Keratinocyte (primary cell): ENCODE results near the gene SATB2. TPM values are rescaled to one million over a fixed set of nuclear protein-coding genes. Genes with fewer than 3 reads are reported as not detected.
A peak's percentile ranks its signal among the peaks of the same experiment; 100 is the strongest.

ENCODE experiments used
- DNase-seq: peaks from one replicate; pipeline ENCODE4 v3.0.0-alpha.2; 2011; ENCODE audit warnings: low read depth, missing footprints, low spot score
- FAIRE-seq: peaks from 2 replicates; lab custom pipeline; 2011; peaks lifted over from hg19 to GRCh38; lab: Jason Lieb, UNC
- H2AFZ ChIP-seq: 2 replicates; pipeline ENCODE4 v1.6.0; 2012; ENCODE audit warnings: low read length, control low read depth, inconsistent platforms; ENCODE audit not compliant: control insufficient read depth
- H3K27ac ChIP-seq: 2 replicates; pipeline ENCODE4 v1.5.1; 2011; ENCODE audit warnings: low read length; ENCODE audit not compliant: control insufficient read depth, insufficient read depth
- H3K27me3 ChIP-seq: 3 replicates; pipeline ENCODE4 v1.6.0; 2011; ENCODE audit warnings: low read length; ENCODE audit not compliant: control insufficient read depth, insufficient read depth; ENCODE audit errors: extremely low read depth
- H3K36me3 ChIP-seq, 2 experiments: 2 replicates in 1 of 2; 3 replicates in 1 of 2; pipeline ENCODE4 v1.5.1; 2011; ENCODE audit warnings: low read length in 2 of 2, mild to moderate bottlenecking in 1 of 2; ENCODE audit not compliant: control insufficient read depth in 2 of 2, insufficient read depth in 2 of 2; ENCODE audit errors: extremely low read depth in 1 of 2
- H3K4me1 ChIP-seq: 3 replicates; pipeline ENCODE4 v1.5.1; 2011; ENCODE audit warnings: low read length; ENCODE audit not compliant: control insufficient read depth, insufficient read depth; ENCODE audit errors: extremely low read depth
- H3K4me2 ChIP-seq: 3 replicates; pipeline ENCODE4 v1.6.0; 2011; ENCODE audit warnings: low read depth, low read length; ENCODE audit not compliant: control insufficient read depth, insufficient read depth; ENCODE audit errors: extremely low read depth
- H3K4me3 ChIP-seq, 3 experiments: fragments of 200-600 bp in 1 of 3; sonication (generic) in 1 of 3; 2 replicates in 2 of 3; 3 replicates in 1 of 3; pipeline ENCODE4 v1.5.1; 2011 to 2016; ENCODE audit warnings: low read length in 3 of 3, mild to moderate bottlenecking in 3 of 3, control low read depth in 2 of 3, inconsistent platforms in 1 of 3, low read depth in 1 of 3, mixed read lengths in 1 of 3, mixed run types in 1 of 3, moderate library complexity in 1 of 3; ENCODE audit not compliant: control insufficient read depth in 2 of 3, insufficient read depth in 2 of 3; ENCODE audit errors: extremely low read depth in 1 of 3
- H3K79me2 ChIP-seq: 2 replicates; pipeline ENCODE4 v1.6.0; 2012; ENCODE audit warnings: low read length; ENCODE audit not compliant: control insufficient read depth, insufficient read depth
- H3K9ac ChIP-seq: 3 replicates; pipeline ENCODE4 v1.6.0; 2011; ENCODE audit warnings: low read length; ENCODE audit not compliant: control insufficient read depth, insufficient read depth; ENCODE audit errors: extremely low read depth
- H3K9me1 ChIP-seq: 3 replicates; pipeline ENCODE4 v1.6.0; 2011; ENCODE audit warnings: low read length; ENCODE audit not compliant: control insufficient read depth, insufficient read depth; ENCODE audit errors: extremely low read depth
- H3K9me3 ChIP-seq: 2 replicates; pipeline ENCODE4 v1.5.1; 2012; ENCODE audit warnings: low read depth, low read length; ENCODE audit not compliant: control insufficient read depth
- H4K20me1 ChIP-seq: 3 replicates; pipeline ENCODE4 v1.6.0; 2011; ENCODE audit warnings: low read length; ENCODE audit not compliant: control insufficient read depth, insufficient read depth; ENCODE audit errors: extremely low read depth
- CTCF ChIP-seq, 3 experiments: IDR thresholded peaks in 1 of 3; conservative IDR thresholded peaks in 1 of 3; optimal IDR thresholded peaks in 1 of 3; 2 replicates in 2 of 3; 3 replicates in 1 of 3; pipeline versions ENCODE3 to v1.5.1; 2011; ENCODE audit warnings: low read length in 3 of 3, mild to moderate bottlenecking in 3 of 3, moderate library complexity in 2 of 3, control low read depth in 1 of 3, inconsistent platforms in 1 of 3; ENCODE audit not compliant: insufficient read depth in 2 of 3; ENCODE audit errors: extremely low read depth in 1 of 3
- EZH2 ChIP-seq: IDR thresholded peaks from one replicate; pipeline ENCODE4 v1.6.1; 2012; ENCODE audit warnings: inconsistent platforms, mild to moderate bottlenecking, low read length, moderate library complexity
- dilution Hi-C: fragments of 300-500 bp; cut with MboI; formaldehyde crosslinking; loops from one replicate; pipeline ENCODE4 v1.7.0; 2020; ENCODE audit warnings: low sequenced_read_pairs; ENCODE audit not compliant: extremely low pct_ligation_motif_present
- polyA plus RNA-seq, 5 experiments: library from polyadenylated mRNA; depleted of rRNA in 3 of 5; stranded (reverse) in 3 of 5; stranded (forward) in 1 of 5; unstranded in 1 of 5; fragments of >200 nt; gene quantifications; 1 replicate in 1 of 5; 2 replicates in 3 of 5; 3 replicates in 1 of 5; pipeline versions ENCODE4 v1.2.1 to v1.2.3, GENCODE V29; 2011 to 2012; ENCODE audit warnings: missing spikeins in 2 of 5, low read depth in 1 of 5, low replicate concordance in 1 of 5

SATB2 gene
- polyA plus RNA-seq, 1 donor (not counting 4 experiments of a cell fraction or from before 2014, with no cell fraction given): 1.4 TPM

- DNase-seq (no peak), FAIRE-seq (no peak)
- Histone ChIP-seq H3K27me3 (no peaks in the 10 kb centered on the region), H3K79me2 (no peaks in the 10 kb centered on the region), H3K4me2 (no peak overlapping the region), H3K9ac (no peak overlapping the region), H2AFZ (no peak overlapping the region), H3K9me3 (peaks cover 2% of the 10 kb centered on the region), H3K36me3 (no peaks in the 10 kb centered on the region), H4K20me1 (no peaks in the 10 kb centered on the region), H3K27ac (no peak overlapping the region), H3K4me1 (no peaks in the 10 kb centered on the region), H3K9me1 (no peaks in the 10 kb centered on the region), H3K4me3 (no peak overlapping the region)
- TF ChIP-seq EZH2: no peak
- TF ChIP-seq CTCF (optimal IDR thresholded peaks at IDR 0.05 in 1 of 3, IDR thresholded peaks at IDR 0.05 in 1 of 3, conservative IDR thresholded peaks at IDR 0.05 in 1 of 3; ENCODE audit: extremely low read depth in 1 of 3, insufficient read depth in 2 of 3, low read length in 3 of 3): no peak
- dilution Hi-C loops: no loop called here
These were observed 198.1 kb downstream of the SATB2 start for GRCh38 chr2:199259671-199260070.

- H3K79me2 ChIP-seq: no peaks in the 10 kb centered on the region
- H3K4me1 ChIP-seq: no peaks in the 10 kb centered on the region
- DNase-seq: no peak
- H3K4me2 ChIP-seq: no peak overlapping the region
- no peaks in the 10 kb centered on the region for H4K20me1 ChIP-seq
- no peak overlapping the region for H3K27ac ChIP-seq
- dilution Hi-C loops: no loop called here
- H2AFZ ChIP-seq: no peak overlapping the region
- no peaks in the 10 kb centered on the region for H3K36me3 ChIP-seq
- no peak overlapping the region for H3K4me3 ChIP-seq
- H3K27me3 ChIP-seq: no peaks in the 10 kb centered on the region
- no peaks in the 10 kb centered on the region for H3K9me3 ChIP-seq
- H3K9ac ChIP-seq: no peak overlapping the region
- TF ChIP-seq CTCF (optimal IDR thresholded peaks at IDR 0.05 in 1 of 3, IDR thresholded peaks at IDR 0.05 in 1 of 3, conservative IDR thresholded peaks at IDR 0.05 in 1 of 3; ENCODE audit: extremely low read depth in 1 of 3, insufficient read depth in 2 of 3, low read length in 3 of 3) (peak in 1 of 3 experiments; percentile 21), EZH2 (no peak)
- H3K9me1 ChIP-seq: no peaks in the 10 kb centered on the region
- FAIRE-seq: no peak
These were observed 199.4 kb downstream of the SATB2 start for GRCh38 chr2:199258291-199258690.
